Liver (tissue), 9 donors: Measurements from ENCODE around the gene ZSCAN30. TPM values are rescaled to one million over a fixed set of nuclear protein-coding genes. Genes with fewer than 3 reads are reported as not detected.

Source experiments
- DNase-seq: peaks from one replicate; pipeline ENCODE4 v3.0.0-alpha.2; 2017; ENCODE audit warnings: low spot score
- H3K27ac ChIP-seq, 2 donors: one replicate each; pipeline ENCODE4 v1.7.0; 2013; ENCODE audit warnings: inconsistent platforms in 2 of 2, low read length in 2 of 2, control low read depth in 1 of 2, low read depth in 1 of 2, mild to moderate bottlenecking in 1 of 2
- H3K27me3 ChIP-seq, 4 donors: one replicate each; pipeline versions ENCODE4 v1.6.1 to v1.7.0; 2013; ENCODE audit warnings: low read length in 3 of 4, inconsistent platforms in 1 of 4, mild to moderate bottlenecking in 1 of 4, moderate library complexity in 1 of 4; ENCODE audit not compliant: control insufficient read depth in 4 of 4, insufficient read depth in 4 of 4
- H3K36me3 ChIP-seq, 4 donors: one replicate each; pipeline versions ENCODE4 v1.6.1 to v1.7.0; 2013; ENCODE audit warnings: low read length in 3 of 4, mild to moderate bottlenecking in 3 of 4, low read depth in 1 of 4, moderate library complexity in 1 of 4; ENCODE audit not compliant: control insufficient read depth in 4 of 4, insufficient read depth in 3 of 4
- H3K4me1 ChIP-seq, 4 donors: one replicate each; pipeline versions ENCODE4 v1.6.1 to v1.7.0; 2013; ENCODE audit warnings: low read length in 3 of 4, mild to moderate bottlenecking in 3 of 4, moderate library complexity in 1 of 4; ENCODE audit not compliant: control insufficient read depth in 4 of 4, insufficient read depth in 4 of 4
- H3K4me3 ChIP-seq, 3 donors: one replicate each; pipeline versions ENCODE4 v1.6.1 to v1.7.0; 2013; ENCODE audit warnings: low read length in 3 of 3, control low read depth in 1 of 3, low read depth in 1 of 3, mild to moderate bottlenecking in 1 of 3
- H3K9ac ChIP-seq, 2 donors: one replicate each; pipeline ENCODE4 v1.7.0; 2013; ENCODE audit warnings: low read length in 2 of 2, mild to moderate bottlenecking in 2 of 2, moderate library complexity in 2 of 2, control low read depth in 1 of 2, low read depth in 1 of 2
- H3K9me3 ChIP-seq, 4 donors: one replicate each; pipeline versions ENCODE4 v1.6.1 to v1.7.0; 2013; ENCODE audit warnings: low read length in 3 of 4; ENCODE audit not compliant: control insufficient read depth in 4 of 4
- ATF3 ChIP-seq: IDR thresholded peaks from 2 replicates; pipeline ENCODE4 v1.6.1; 2016; ENCODE audit warnings: antibody characterized with exemption
- CTCF ChIP-seq: fragments of 150-350 bp; IDR thresholded peaks from 2 replicates; pipeline ENCODE4 v1.5.1; 2017; ENCODE audit warnings: improper control_type of control experiment, low read depth, low read length; ENCODE audit not compliant: missing input control
- EGR1 ChIP-seq, 2 donors: IDR thresholded peaks; 2 replicates each; pipeline ENCODE4 v1.6.1; 2016 to 2018; ENCODE audit warnings: antibody characterized with exemption in 2 of 2, low read depth in 2 of 2
- FOXA1 ChIP-seq: IDR thresholded peaks from 2 replicates; pipeline ENCODE4 v1.6.1; 2016; ENCODE audit warnings: antibody characterized with exemption
- FOXA2 ChIP-seq: IDR thresholded peaks from 2 replicates; pipeline ENCODE4 v1.6.1; 2016; ENCODE audit warnings: antibody characterized with exemption
- GABPA ChIP-seq, 2 donors: IDR thresholded peaks in 1 of 2; conservative IDR thresholded peaks in 1 of 2; 2 replicates each; pipeline ENCODE4 v1.6.1; 2016; ENCODE audit warnings: antibody characterized with exemption in 2 of 2, mild to moderate bottlenecking in 1 of 2, moderate library complexity in 1 of 2
- HNF4A ChIP-seq, 2 donors: conservative IDR thresholded peaks; 2 replicates each; pipeline ENCODE4 v1.6.1; 2016; ENCODE audit warnings: antibody characterized with exemption in 2 of 2, mild to moderate bottlenecking in 2 of 2
- HNF4G ChIP-seq: IDR thresholded peaks from 2 replicates; pipeline ENCODE4 v1.6.1; 2016; ENCODE audit warnings: antibody characterized with exemption
- JUND ChIP-seq, 2 donors: IDR thresholded peaks; 2 replicates each; pipeline ENCODE4 v1.6.1; 2016; ENCODE audit warnings: antibody characterized with exemption in 2 of 2
- MAX ChIP-seq: IDR thresholded peaks from 2 replicates; pipeline ENCODE4 v1.6.1; 2016; ENCODE audit warnings: antibody characterized with exemption
- NR2F2 ChIP-seq: IDR thresholded peaks from 2 replicates; pipeline ENCODE4 v1.6.1; 2016; ENCODE audit warnings: antibody characterized with exemption
- RAD21 ChIP-seq, 2 donors: IDR thresholded peaks; 2 replicates each; pipeline ENCODE4 v1.6.1; 2016; ENCODE audit warnings: antibody characterized with exemption in 2 of 2, mild to moderate bottlenecking in 2 of 2
- RXRA ChIP-seq, 2 donors: IDR thresholded peaks; 2 replicates each; pipeline ENCODE4 v1.6.1; 2017 to 2018; ENCODE audit warnings: antibody characterized with exemption in 2 of 2, mild to moderate bottlenecking in 1 of 2
- SP1 ChIP-seq: IDR thresholded peaks from 2 replicates; pipeline ENCODE4 v1.6.1; 2018; ENCODE audit warnings: antibody characterized with exemption, mild to moderate bottlenecking
- TAF1 ChIP-seq: conservative IDR thresholded peaks from 2 replicates; pipeline ENCODE4 v1.6.1; 2016; ENCODE audit warnings: antibody characterized with exemption, mild to moderate bottlenecking
- WGBS: extraction: QIAGEN DNeasy Blood & Tissue Kit; methylation state at CpG from one replicate; pipeline ENCODE4 v1.1.7; 2013; 5-methylcytosine and 5-hydroxymethylcytosine counted together
- polyA plus RNA-seq, 2 donors: library from polyadenylated mRNA; stranded (reverse) in 1 of 2; unstranded in 1 of 2; fragments of 200-250 nt in 1 of 2; fragments of >200 nt in 1 of 2; fragmentation: Nextera tagmentation in 1 of 2; extraction: Ambion mirVana in 1 of 2; gene quantifications; one replicate each; pipeline versions ENCODE4 v1.2.1 to v1.2.3, GENCODE V29; 2013 to 2015
- total RNA-seq, 2 donors: library from RNA; depleted of rRNA; stranded (reverse); fragments of >200 nt; gene quantifications; one replicate each; pipeline ENCODE4 v1.2.3, GENCODE V29; 2014
- TF ChIP-seq, protein P1 (sequence below): IDR thresholded peaks from 2 replicates; pipeline ENCODE4 v1.6.1; 2016; ENCODE audit warnings: antibody characterized with exemption
- TF ChIP-seq, protein P2 (sequence below): IDR thresholded peaks from 2 replicates; pipeline ENCODE4 v1.6.1; 2016; ENCODE audit warnings: antibody characterized with exemption, mild to moderate bottlenecking
- donor health status: healthy.
- donor health status: healthy.
- donor health status: healthy.
- donor health status: healthy.
- donor health status: healthy.

ZSCAN30 gene
- total and polyA plus RNA-seq, 4 donors = 2.3 to 10.4 (median 5.6) TPM

GRCh38 chr18:35331367-35332087 is 41.5 kb upstream of the ZSCAN30 start:
- Histone ChIP-seq H3K36me3 (peaks cover 10 to 42% (median 39%) of the 10 kb centered on the region in 4 donors), H3K4me3 (no peak overlapping the region), H3K27ac (no peak overlapping the region), H3K9ac (no peak overlapping the region), H3K4me1 (no peaks in the 10 kb centered on the region), H3K27me3 (no peaks in the 10 kb centered on the region), H3K9me3 (peaks cover 0 to 2% (median 0%) of the 10 kb centered on the region in 4 donors)
- TF ChIP-seq FOXA2 (no peak), ATF3 (no peak), RXRA (IDR thresholded peaks at IDR 0.05) (no peak), CTCF (no peak), HNF4G (no peak), GABPA (IDR thresholded peaks at IDR 0.05 in 1 of 2, conservative IDR thresholded peaks at IDR 0.05 in 1 of 2) (no peak)
- 86% methylated on average over 4 of the region's 4 CpGs for WGBS
- no peak for DNase-seq

- no peak for TF ChIP-seq RAD21 (IDR thresholded peaks at IDR 0.05)
- no peak for TF ChIP-seq RXRA (IDR thresholded peaks at IDR 0.05)
- TF ChIP-seq HNF4A (conservative IDR thresholded peaks at IDR 0.05) = no peak
- TF ChIP-seq TAF1 = no peak
- TF ChIP-seq SP1 = no peak
- TF ChIP-seq ATF3 = no peak
- no peak for TF ChIP-seq MAX
- no peak for TF ChIP-seq EGR1 (IDR thresholded peaks at IDR 0.05; ENCODE audit: low read depth in 2 of 2)
- TF ChIP-seq, protein P1, sequence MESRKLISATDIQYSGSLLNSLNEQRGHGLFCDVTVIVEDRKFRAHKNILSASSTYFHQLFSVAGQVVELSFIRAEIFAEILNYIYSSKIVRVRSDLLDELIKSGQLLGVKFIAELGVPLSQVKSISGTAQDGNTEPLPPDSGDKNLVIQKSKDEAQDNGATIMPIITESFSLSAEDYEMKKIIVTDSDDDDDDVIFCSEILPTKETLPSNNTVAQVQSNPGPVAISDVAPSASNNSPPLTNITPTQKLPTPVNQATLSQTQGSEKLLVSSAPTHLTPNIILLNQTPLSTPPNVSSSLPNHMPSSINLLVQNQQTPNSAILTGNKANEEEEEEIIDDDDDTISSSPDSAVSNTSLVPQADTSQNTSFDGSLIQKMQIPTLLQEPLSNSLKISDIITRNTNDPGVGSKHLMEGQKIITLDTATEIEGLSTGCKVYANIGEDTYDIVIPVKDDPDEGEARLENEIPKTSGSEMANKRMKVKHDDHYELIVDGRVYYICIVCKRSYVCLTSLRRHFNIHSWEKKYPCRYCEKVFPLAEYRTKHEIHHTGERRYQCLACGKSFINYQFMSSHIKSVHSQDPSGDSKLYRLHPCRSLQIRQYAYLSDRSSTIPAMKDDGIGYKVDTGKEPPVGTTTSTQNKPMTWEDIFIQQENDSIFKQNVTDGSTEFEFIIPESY = no peak
- TF ChIP-seq GABPA (IDR thresholded peaks at IDR 0.05 in 1 of 2, conservative IDR thresholded peaks at IDR 0.05 in 1 of 2) = no peak
- no peak for TF ChIP-seq JUND (IDR thresholded peaks at IDR 0.05)
- TF ChIP-seq FOXA1 = no peak
- TF ChIP-seq, protein P2, sequence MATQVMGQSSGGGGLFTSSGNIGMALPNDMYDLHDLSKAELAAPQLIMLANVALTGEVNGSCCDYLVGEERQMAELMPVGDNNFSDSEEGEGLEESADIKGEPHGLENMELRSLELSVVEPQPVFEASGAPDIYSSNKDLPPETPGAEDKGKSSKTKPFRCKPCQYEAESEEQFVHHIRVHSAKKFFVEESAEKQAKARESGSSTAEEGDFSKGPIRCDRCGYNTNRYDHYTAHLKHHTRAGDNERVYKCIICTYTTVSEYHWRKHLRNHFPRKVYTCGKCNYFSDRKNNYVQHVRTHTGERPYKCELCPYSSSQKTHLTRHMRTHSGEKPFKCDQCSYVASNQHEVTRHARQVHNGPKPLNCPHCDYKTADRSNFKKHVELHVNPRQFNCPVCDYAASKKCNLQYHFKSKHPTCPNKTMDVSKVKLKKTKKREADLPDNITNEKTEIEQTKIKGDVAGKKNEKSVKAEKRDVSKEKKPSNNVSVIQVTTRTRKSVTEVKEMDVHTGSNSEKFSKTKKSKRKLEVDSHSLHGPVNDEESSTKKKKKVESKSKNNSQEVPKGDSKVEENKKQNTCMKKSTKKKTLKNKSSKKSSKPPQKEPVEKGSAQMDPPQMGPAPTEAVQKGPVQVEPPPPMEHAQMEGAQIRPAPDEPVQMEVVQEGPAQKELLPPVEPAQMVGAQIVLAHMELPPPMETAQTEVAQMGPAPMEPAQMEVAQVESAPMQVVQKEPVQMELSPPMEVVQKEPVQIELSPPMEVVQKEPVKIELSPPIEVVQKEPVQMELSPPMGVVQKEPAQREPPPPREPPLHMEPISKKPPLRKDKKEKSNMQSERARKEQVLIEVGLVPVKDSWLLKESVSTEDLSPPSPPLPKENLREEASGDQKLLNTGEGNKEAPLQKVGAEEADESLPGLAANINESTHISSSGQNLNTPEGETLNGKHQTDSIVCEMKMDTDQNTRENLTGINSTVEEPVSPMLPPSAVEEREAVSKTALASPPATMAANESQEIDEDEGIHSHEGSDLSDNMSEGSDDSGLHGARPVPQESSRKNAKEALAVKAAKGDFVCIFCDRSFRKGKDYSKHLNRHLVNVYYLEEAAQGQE = no peak
- TF ChIP-seq HNF4G = no peak
- no peak for TF ChIP-seq FOXA2
- TF ChIP-seq NR2F2 = no peak
- peaks cover 2 to 23% (median 16%) of the 10 kb centered on the region in 4 donors for H3K36me3 ChIP-seq
- no peaks in the 10 kb centered on the region for H3K27me3 ChIP-seq
- H3K4me3 ChIP-seq = no peak overlapping the region
- H3K27ac ChIP-seq = no peak overlapping the region
- peaks cover 0 to 2% (median 0%) of the 10 kb centered on the region in 4 donors for H3K9me3 ChIP-seq
- H3K9ac ChIP-seq = no peak overlapping the region
- no peaks in the 10 kb centered on the region for H3K4me1 ChIP-seq
- DNase-seq = no peak
These were observed 38.8 kb upstream of the ZSCAN30 start for GRCh38 chr18:35328868-35329267.
